Karpas-422 (cell line): ENCODE data around the gene OR5AP2. TPM values are rescaled to one million over a fixed set of nuclear protein-coding genes. Genes with fewer than 3 reads are reported as not detected.
"Not testable (repeated sequence)": the region's sequence is repeated elsewhere in the genome, so short reads cannot be mapped to it uniquely, and the experiment has no call there.

Source experiments
- DNase-seq: peaks from one replicate; pipeline ENCODE4 v3.0.0-alpha.2; 2015
- H2AFZ ChIP-seq: fragments of 200-600 bp; sonication (generic); 2 replicates; pipeline ENCODE4 v1.6.1; 2014; ENCODE audit warnings: antibody characterized with exemption, low read length, mixed read lengths
- H3K27ac ChIP-seq: fragments of 200-600 bp; sonication (generic); 2 replicates; pipeline ENCODE4 v1.5.1; 2014; ENCODE audit warnings: mild to moderate bottlenecking, low read length, moderate library complexity
- H3K27me3 ChIP-seq: fragments of 200-600 bp; sonication (generic); 2 replicates; pipeline ENCODE4 v1.6.1; 2014; ENCODE audit warnings: low read length, mixed read lengths
- H3K36me3 ChIP-seq: fragments of 200-600 bp; sonication (generic); 2 replicates; pipeline ENCODE4 v1.6.1; 2014; ENCODE audit warnings: low read length, mixed read lengths; ENCODE audit not compliant: insufficient read depth
- H3K4me1 ChIP-seq: fragments of 200-600 bp; sonication (generic); 2 replicates; pipeline ENCODE4 v1.6.1; 2014; ENCODE audit warnings: mild to moderate bottlenecking, low read length, mixed read lengths
- H3K4me2 ChIP-seq: fragments of 200-600 bp; sonication (generic); 2 replicates; pipeline ENCODE4 v1.6.1; 2014; ENCODE audit warnings: low read length, low read depth, mild to moderate bottlenecking; ENCODE audit not compliant: poor library complexity, severe bottlenecking
- H3K4me3 ChIP-seq: fragments of 200-600 bp; sonication (generic); 2 replicates; pipeline ENCODE4 v1.5.1; 2014; ENCODE audit warnings: mild to moderate bottlenecking, antibody characterized with exemption, low read length, mixed read lengths
- H3K79me2 ChIP-seq: fragments of 200-600 bp; sonication (generic); 2 replicates; pipeline ENCODE4 v1.6.1; 2014; ENCODE audit warnings: mild to moderate bottlenecking, low read length, mixed read lengths
- H3K9ac ChIP-seq: fragments of 200-600 bp; sonication (generic); 2 replicates; pipeline ENCODE4 v1.6.0; 2014; ENCODE audit warnings: low read length
- H3K9me2 ChIP-seq: fragments of 200-600 bp; sonication (generic), shearing (Covaris generic); replicated peaks from 2 replicates; pipeline ENCODE4 v1.6.0; 2014; ENCODE audit warnings: mild to moderate bottlenecking, low read length, moderate library complexity; ENCODE audit not compliant: insufficient read depth
- H3K9me3 ChIP-seq: fragments of 300-700, 200-600 bp; sonication (generic); 2 replicates; pipeline ENCODE4 v1.6.1; 2014; ENCODE audit warnings: low read length, mixed read lengths
- H4K20me1 ChIP-seq: fragments of 200-600 bp; sonication (generic); 2 replicates; pipeline ENCODE4 v1.6.1; 2014; ENCODE audit warnings: mild to moderate bottlenecking, antibody characterized with exemption, low read length, low read depth; ENCODE audit not compliant: insufficient read depth
- total RNA-seq: library from RNA; depleted of rRNA; stranded (reverse); fragments of >200 nt; shearing (Covaris generic); gene quantifications from 2 replicates; pipeline ENCODE4 v1.2.3, GENCODE V29; 2014; ENCODE audit warnings: low replicate concordance; rRNA removed

Gene OR5AP2
- total RNA-seq, result not detected in 2 replicates

GRCh38 chr11:56642339-56642738, at the start of gene OR5AP2:
Gene OR5AP2, minus strand, starts transcription at chr11:56642439. Its CDS starts 0 bp downstream, at chr11:56642439.
- no peaks in the 10 kb centered on the region for H3K36me3 ChIP-seq
- H3K9me3 ChIP-seq, result no peaks in the 10 kb centered on the region
- H4K20me1 ChIP-seq, result no peaks in the 10 kb centered on the region
- no peak within 1 kb of the TSS for H3K4me2 ChIP-seq
- no peak for DNase-seq
- no peaks in the 10 kb centered on the region for H3K9me2 ChIP-seq
- no peak within 1 kb of the TSS for H2AFZ ChIP-seq
- no peak within 1 kb of the TSS for H3K4me3 ChIP-seq
- H3K79me2 ChIP-seq, result no peaks in the 10 kb centered on the region
- no peaks in the 10 kb centered on the region for H3K27me3 ChIP-seq
- H3K9ac ChIP-seq, result no peak within 1 kb of the TSS
- H3K27ac ChIP-seq, result no peak within 1 kb of the TSS
- no peaks in the 10 kb centered on the region for H3K4me1 ChIP-seq

- H3K27ac ChIP-seq, H3K9me2 ChIP-seq, H3K4me2 ChIP-seq, H3K79me2 ChIP-seq, H3K4me3 ChIP-seq, H3K4me1 ChIP-seq, H4K20me1 ChIP-seq, H3K9me3 ChIP-seq, DNase-seq, H3K9ac ChIP-seq, H2AFZ ChIP-seq, H3K36me3 ChIP-seq, H3K27me3 ChIP-seq: not testable (repeated sequence)
These were observed 48.9 kb upstream of the OR5AP2 start for GRCh38 chr11:56691179-56691578.

GRCh38 chr11:56688554-56689100, 46.4 kb upstream of the OR5AP2 start:
- H3K27ac ChIP-seq, result no peak overlapping the region
- H3K79me2 ChIP-seq, result no peaks in the 10 kb centered on the region
- no peak overlapping the region for H2AFZ ChIP-seq
- H3K36me3 ChIP-seq, result no peaks in the 10 kb centered on the region
- no peaks in the 10 kb centered on the region for H3K9me2 ChIP-seq
- H3K4me2 ChIP-seq, result no peak overlapping the region
- no peaks in the 10 kb centered on the region for H3K27me3 ChIP-seq
- H4K20me1 ChIP-seq, result no peaks in the 10 kb centered on the region
- H3K4me1 ChIP-seq, result no peaks in the 10 kb centered on the region
- no peaks in the 10 kb centered on the region for H3K9me3 ChIP-seq
- H3K4me3 ChIP-seq, result no peak overlapping the region
- H3K9ac ChIP-seq, result no peak overlapping the region
- no peak for DNase-seq

- no peaks in the 10 kb centered on the region for H4K20me1 ChIP-seq
- H3K4me2 ChIP-seq, result no peak overlapping the region
- H3K36me3 ChIP-seq, result no peaks in the 10 kb centered on the region
- no peaks in the 10 kb centered on the region for H3K79me2 ChIP-seq
- no peak overlapping the region for H3K27ac ChIP-seq
- no peaks in the 10 kb centered on the region for H3K9me2 ChIP-seq
- DNase-seq, result no peak
- H3K4me3 ChIP-seq, result no peak overlapping the region
- H3K9ac ChIP-seq, result no peak overlapping the region
- no peaks in the 10 kb centered on the region for H3K9me3 ChIP-seq
- H3K4me1 ChIP-seq, result no peaks in the 10 kb centered on the region
- H3K27me3 ChIP-seq, result no peaks in the 10 kb centered on the region
- H2AFZ ChIP-seq, result no peak overlapping the region
These were observed 28.7 kb upstream of the OR5AP2 start for GRCh38 chr11:56670984-56671383.

- Histone ChIP-seq H3K79me2 (no peaks in the 10 kb centered on the region), H3K4me2 (no peak within 1 kb of the TSS), H4K20me1 (no peaks in the 10 kb centered on the region), H3K9ac (no peak within 1 kb of the TSS), H3K4me1 (no peaks in the 10 kb centered on the region), H3K9me2 (no peaks in the 10 kb centered on the region), H3K27ac (no peak within 1 kb of the TSS), H3K27me3 (no peaks in the 10 kb centered on the region), H3K36me3 (no peaks in the 10 kb centered on the region), H2AFZ (no peak within 1 kb of the TSS), H3K9me3 (no peaks in the 10 kb centered on the region), H3K4me3 (no peak within 1 kb of the TSS)
- no peak for DNase-seq
These were observed 21.1 kb upstream of the OR5AP2 start, which contains the start of gene OR5AR1 for GRCh38 chr11:56663386-56663785. Gene OR5AR1, plus strand, starts transcription at chr11:56663686. Its CDS starts 0 bp downstream, at chr11:56663686.

GRCh38 chr11:56659755-56660154, 17.5 kb upstream of the OR5AP2 start:
- DNase-seq, result no peak
- Histone ChIP-seq H2AFZ (no peak overlapping the region), H3K9me3 (no peaks in the 10 kb centered on the region)

GRCh38 chr11:56637500-56637899, 4.7 kb downstream of the OR5AP2 start:
- no peak overlapping the region for H2AFZ ChIP-seq
- H3K9ac ChIP-seq, result no peak overlapping the region
- no peak overlapping the region for H3K4me2 ChIP-seq
- H3K9me2 ChIP-seq, result no peaks in the 10 kb centered on the region; the same call in 1 of the 2 replicates
- no peaks in the 10 kb centered on the region for H3K79me2 ChIP-seq
- H4K20me1 ChIP-seq, result no peaks in the 10 kb centered on the region
- no peaks in the 10 kb centered on the region for H3K36me3 ChIP-seq
- DNase-seq, result no peak
- H3K27me3 ChIP-seq, result no peaks in the 10 kb centered on the region
- no peak overlapping the region for H3K4me3 ChIP-seq
- H3K27ac ChIP-seq, result no peak overlapping the region
- H3K4me1 ChIP-seq, result no peaks in the 10 kb centered on the region
- no peaks in the 10 kb centered on the region; the same call in 1 of the 2 replicates for H3K9me3 ChIP-seq

More at GRCh38 chr11:56659755-56660154, 17.5 kb upstream of the OR5AP2 start:
- H3K27me3 ChIP-seq, result no peaks in the 10 kb centered on the region
- no peak overlapping the region for H3K4me3 ChIP-seq
- H3K4me2 ChIP-seq, result no peak overlapping the region
- no peak overlapping the region for H3K27ac ChIP-seq
- H4K20me1 ChIP-seq, result no peaks in the 10 kb centered on the region
- H3K9me2 ChIP-seq, result no peaks in the 10 kb centered on the region
- no peak overlapping the region for H3K9ac ChIP-seq
- H3K79me2 ChIP-seq, result no peaks in the 10 kb centered on the region
- H3K36me3 ChIP-seq, result no peaks in the 10 kb centered on the region
- H3K4me1 ChIP-seq, result no peaks in the 10 kb centered on the region

- H3K79me2 ChIP-seq, result no peaks in the 10 kb centered on the region
- H3K9ac ChIP-seq, result no peak overlapping the region
- no peaks in the 10 kb centered on the region for H3K27me3 ChIP-seq
- H3K4me2 ChIP-seq, result no peak overlapping the region
- no peaks in the 10 kb centered on the region for H3K36me3 ChIP-seq
- no peaks in the 10 kb centered on the region for H3K4me1 ChIP-seq
- H3K9me3 ChIP-seq, result no peaks in the 10 kb centered on the region; the same call in 1 of the 2 replicates
- no peak for DNase-seq
- no peaks in the 10 kb centered on the region; the same call in 1 of the 2 replicates for H3K9me2 ChIP-seq
- no peak overlapping the region for H2AFZ ChIP-seq
- H4K20me1 ChIP-seq, result no peaks in the 10 kb centered on the region
- H3K4me3 ChIP-seq, result no peak overlapping the region
- no peak overlapping the region for H3K27ac ChIP-seq
These were observed 5.4 kb downstream of the OR5AP2 start for GRCh38 chr11:56636861-56637260.
